ENCODE data around the gene AKAP13. TPM values are rescaled to one million over a fixed set of nuclear protein-coding genes. Genes with fewer than 3 reads are reported as not detected.
"Not testable (repeated sequence)": the region's sequence is repeated elsewhere in the genome, so short reads cannot be mapped to it uniquely, and the experiment has no call there.

The AKAP13 gene
- polyA plus RNA-seq, 5 donors, result 73.8 to 98.5 (median 87.9) TPM

DNA sequence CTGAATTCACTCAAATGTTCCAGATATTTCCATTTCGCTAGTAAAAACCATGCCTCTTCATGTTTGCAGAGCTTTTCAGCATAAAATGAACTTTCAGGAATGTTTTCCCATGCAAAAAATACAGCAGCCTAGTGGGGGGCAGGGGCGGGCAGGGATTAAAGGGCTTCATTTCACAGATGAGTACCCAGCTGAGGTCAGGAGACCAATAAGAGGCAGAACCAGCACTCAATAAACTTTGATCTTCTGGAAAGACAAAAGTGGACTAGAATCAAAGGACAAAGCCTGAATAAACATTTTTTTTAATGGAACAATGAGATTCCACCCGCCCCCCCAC is 406.3 kb downstream of the AKAP13 start:
- DNase-seq, result no peak

- DNase-seq, result no peak
Observed at GRCh38 chr15:85788771-85789495, 408.5 kb downstream of the AKAP13 start.

- DNase-seq, result no peak
Observed at GRCh38 chr15:85789496-85789875, 409.1 kb downstream of the AKAP13 start.

DNA sequence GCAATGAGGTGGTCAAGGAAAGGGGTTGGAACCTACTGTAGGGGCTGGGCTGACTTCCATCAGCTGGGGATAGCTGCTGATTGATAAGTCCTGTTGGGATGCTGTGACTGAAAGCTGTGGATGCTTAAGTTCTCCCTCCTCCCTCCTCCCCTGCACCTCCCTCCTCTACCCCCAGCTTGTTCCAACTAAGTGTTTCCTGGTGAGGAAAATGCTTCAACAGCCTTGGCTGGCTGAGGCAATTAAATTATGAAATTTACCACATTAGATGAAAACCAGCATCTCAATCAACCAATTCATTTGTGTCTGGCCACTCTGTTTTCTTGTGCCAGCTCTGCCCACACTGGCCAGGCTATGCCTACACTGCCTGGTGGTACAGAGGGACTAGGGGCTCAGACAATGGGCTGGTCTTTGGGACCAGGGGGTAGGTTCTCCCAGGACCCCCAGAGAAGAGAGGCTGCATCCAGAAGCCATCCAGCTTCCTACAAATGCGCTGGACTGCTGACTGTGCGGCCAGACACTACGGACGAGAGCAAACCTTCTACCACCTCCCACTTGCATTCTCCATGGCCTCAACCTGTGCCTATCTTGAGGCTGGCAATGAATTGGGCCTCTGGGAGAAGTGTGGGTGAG is 411.8 kb downstream of the AKAP13 start:
- no peak for DNase-seq

GRCh38 chr15:85792912-85793590 is 412.6 kb downstream of the AKAP13 start:
- no peak for DNase-seq

DNA sequence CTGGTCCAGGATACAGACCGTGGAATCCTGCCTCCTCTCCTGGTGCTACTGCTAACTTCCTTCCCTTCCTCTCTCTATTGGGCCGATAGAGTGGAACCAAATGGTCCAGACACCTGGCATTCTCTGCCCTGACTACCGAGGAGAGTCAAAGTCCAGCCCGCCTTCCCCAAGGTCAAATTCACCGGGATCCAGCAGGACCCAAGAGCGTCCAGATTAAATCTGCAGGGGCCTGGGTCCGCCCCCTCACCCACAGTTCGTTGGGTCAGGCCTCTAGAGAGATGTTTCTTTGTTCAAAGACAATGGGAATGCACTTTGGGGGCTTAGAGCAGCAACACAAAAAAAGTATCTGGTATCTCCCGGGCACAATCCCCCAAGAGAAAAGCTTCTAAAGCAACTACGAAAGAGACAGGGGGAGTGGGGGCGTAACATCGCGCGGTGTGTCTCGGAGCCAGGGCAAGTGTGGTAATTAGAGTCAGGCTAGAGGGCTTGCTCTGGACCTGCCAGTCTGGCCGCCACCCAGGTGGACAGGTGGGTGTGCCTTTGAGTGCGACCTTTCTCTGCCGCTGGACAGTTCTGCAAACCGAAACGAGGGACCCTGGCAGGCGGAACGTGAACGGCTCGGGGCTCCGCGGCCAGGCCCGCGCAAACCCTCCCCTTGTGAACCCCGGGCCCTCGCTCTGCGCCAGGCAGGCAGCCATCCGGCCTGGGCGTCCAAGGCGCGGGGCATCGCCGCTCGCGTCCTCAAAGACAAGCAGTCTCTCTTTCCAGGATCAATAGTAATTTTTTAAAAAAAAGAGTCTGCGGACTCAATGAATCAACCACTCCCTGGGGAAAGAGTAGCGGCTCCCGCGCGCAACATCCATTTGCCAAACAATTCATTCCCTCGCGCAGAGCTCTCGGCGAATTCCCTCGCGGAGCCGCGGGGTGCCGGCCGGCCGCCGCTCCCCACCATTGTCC is 413.5 kb downstream of the AKAP13 start:
- DNase-seq, result peak; percentile 35 to 45

DNA sequence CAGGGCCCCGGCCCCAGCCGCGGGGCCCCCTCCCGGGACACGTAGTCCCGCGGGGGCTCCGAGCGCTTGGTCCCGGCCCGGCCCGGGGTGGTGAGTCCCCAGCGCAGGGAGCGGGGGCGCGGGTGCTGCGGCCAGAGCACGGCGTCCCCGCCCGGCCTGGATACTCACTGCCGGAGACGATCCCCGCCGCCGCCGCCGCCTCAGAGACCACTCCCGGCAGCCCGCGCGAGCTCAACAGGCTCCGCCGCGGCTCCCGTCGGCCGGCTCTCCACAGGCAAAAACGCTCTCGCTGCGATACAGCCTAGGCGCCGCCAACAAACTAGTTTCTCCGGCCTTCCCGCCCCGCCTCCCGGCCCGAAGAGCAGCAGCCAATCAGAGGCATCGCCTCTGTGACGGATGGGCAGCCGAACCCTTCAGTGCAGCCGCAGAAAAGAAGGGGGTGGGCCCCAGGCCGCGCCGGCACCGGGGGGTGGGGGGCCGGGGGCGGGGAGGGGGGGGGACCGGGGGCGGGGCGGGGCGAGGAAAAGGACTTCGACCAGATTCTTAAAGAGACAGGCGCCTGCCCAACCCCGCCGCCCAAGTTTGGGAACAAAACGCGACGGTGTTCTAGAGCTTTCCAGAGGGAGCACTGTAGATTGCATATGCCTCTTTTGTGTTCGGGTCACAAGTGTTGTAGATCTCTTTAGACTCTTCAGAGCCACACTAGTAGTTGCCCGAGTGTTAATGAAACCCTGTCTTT is 414.4 kb downstream of the AKAP13 start, which contains the start of gene KLHL25:
TSS of gene KLHL25 (minus strand) at position 328 of the 739 bp plus-strand sequence. CDS start 25,115 bp downstream, outside the sequence.
- DNase-seq, result peak; percentile 94 to 95

DNA sequence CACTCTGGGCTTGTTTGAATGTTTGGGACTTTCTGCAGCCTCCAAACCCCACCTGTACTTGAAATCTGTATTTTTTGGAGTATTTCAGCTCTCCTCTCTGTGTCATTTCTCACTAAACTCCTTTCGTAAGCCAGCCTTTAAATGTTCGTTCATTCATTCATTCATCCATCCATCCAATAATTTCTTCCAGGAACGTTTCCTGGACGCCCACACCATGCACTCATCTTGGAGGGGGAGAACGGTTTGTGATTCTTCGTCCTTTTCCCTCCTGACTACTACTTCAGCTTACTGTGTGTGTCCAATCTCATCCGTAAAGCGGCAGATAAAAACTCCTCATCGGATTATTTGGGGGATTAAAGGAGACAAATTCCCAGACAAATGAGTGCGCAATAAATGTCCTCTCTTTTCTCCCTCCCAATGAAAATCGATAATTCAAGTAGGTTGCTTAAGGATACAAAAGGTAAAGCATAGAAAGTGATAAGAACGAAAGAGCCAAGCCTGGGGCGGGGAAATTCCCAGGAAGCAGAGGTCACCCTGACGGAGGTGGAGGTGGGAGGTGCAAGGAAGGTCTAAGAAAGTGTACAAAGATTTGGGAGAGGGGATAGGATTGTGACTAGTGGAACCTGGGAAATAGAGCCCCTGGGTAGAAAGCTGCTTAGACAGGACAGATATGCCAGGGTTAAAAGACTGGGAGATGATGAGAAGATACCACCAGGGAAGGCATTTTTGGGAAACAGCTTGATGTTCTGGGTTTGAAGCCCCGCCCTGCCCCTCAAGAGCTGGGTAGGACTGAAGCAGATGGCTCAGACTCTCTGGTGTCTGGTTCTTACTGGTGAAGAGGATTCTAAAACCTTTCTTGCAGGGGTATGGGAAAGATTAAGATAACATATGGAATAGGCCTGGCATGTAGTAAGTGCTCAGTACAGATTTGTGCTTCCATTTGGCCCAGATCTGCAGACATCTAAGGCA is 415.2 kb downstream of the AKAP13 start:
- no peak for DNase-seq

GRCh38 chr15:85796371-85796770 is 416.0 kb downstream of the AKAP13 start:
- not testable (repeated sequence) for DNase-seq
